Endothelial cell (in vitro differentiated cells): ENCODE results near the gene SECISBP2. TPM values are rescaled to one million over a fixed set of nuclear protein-coding genes. Genes with fewer than 3 reads are reported as not detected.

ENCODE experiments used
- DNase-seq: peaks from one replicate; pipeline ENCODE4 v3.0.0; 2021; ENCODE audit warnings: low spot score
- H3K27ac Mint-ChIP-seq: one replicate; pipeline ENCODE4 v1.8.0; 2021; ENCODE audit warnings: mixed read lengths, inconsistent platforms; ENCODE audit not compliant: unreplicated experiment
- H3K27me3 Mint-ChIP-seq: one replicate; pipeline ENCODE4 v1.8.0; 2021; ENCODE audit warnings: mild to moderate bottlenecking, moderate library complexity, mixed read lengths, inconsistent platforms; ENCODE audit not compliant: unreplicated experiment
- H3K36me3 Mint-ChIP-seq: one replicate; pipeline ENCODE4 v1.8.0; 2021; ENCODE audit warnings: mild to moderate bottlenecking, low read depth, mixed read lengths, inconsistent platforms; ENCODE audit not compliant: unreplicated experiment
- H3K4me1 Mint-ChIP-seq: one replicate; pipeline ENCODE4 v1.8.0; 2021; ENCODE audit warnings: mild to moderate bottlenecking, mixed read lengths, inconsistent platforms; ENCODE audit not compliant: unreplicated experiment
- H3K4me3 Mint-ChIP-seq: one replicate; pipeline ENCODE4 v1.8.0; 2021; ENCODE audit warnings: mild to moderate bottlenecking, mixed read lengths, inconsistent platforms; ENCODE audit not compliant: unreplicated experiment
- H3K9me3 Mint-ChIP-seq: one replicate; pipeline ENCODE4 v1.8.0; 2021; ENCODE audit warnings: mixed read lengths, inconsistent platforms; ENCODE audit not compliant: unreplicated experiment
- total RNA-seq: library from RNA; stranded (reverse); fragmentation: NEBNext Ultra II Directional; extraction: Animal tissue kit (Norgen Biotek cat#: 25700); gene quantifications from one replicate; pipeline ENCODE4 v1.2.1, GENCODE V29; 2021; ENCODE audit not compliant: unreplicated experiment
- TF ChIP-seq, protein P1 (sequence below): fragments of 200-600 bp; sonication (generic); IDR thresholded peaks from one replicate; pipeline ENCODE4 v1.5.0; 2021; ENCODE audit warnings: antibody characterized with exemption; ENCODE audit not compliant: unreplicated experiment

Gene SECISBP2
- total RNA-seq, 1 donor from 2014 or later, result 41.3 TPM

DNA sequence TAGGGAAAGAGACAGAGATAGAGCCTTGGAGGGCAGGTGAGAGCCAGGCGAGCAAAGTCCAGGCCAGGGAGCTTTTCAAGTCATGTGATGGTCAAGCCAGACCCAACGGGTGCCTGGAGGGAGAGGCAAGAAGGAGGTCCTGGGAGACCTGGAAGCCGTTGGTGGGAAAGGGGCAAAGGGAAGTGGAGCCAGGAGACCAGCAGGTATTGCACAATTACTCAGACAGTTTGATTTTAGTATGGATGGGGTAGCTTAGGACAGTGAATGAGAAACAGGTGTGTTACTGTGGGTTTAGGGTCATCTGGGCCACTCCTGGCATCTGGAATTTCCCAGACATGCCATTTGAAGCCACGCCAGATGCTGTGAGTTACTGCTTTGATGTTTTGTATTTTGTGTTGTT lies 5.1 kb downstream of the SECISBP2 start:
- DNase-seq, result no peak
- Mint-ChIP-seq H3K27me3 (peaks cover 2% of the 10 kb centered on the region), H3K36me3 (peaks cover 5% of the 10 kb centered on the region), H3K9me3 (no peaks in the 10 kb centered on the region), H3K4me3 (no peak overlapping the region), H3K27ac (no peak overlapping the region), H3K4me1 (peaks cover 12% of the 10 kb centered on the region)
- TF ChIP-seq, protein P1, sequence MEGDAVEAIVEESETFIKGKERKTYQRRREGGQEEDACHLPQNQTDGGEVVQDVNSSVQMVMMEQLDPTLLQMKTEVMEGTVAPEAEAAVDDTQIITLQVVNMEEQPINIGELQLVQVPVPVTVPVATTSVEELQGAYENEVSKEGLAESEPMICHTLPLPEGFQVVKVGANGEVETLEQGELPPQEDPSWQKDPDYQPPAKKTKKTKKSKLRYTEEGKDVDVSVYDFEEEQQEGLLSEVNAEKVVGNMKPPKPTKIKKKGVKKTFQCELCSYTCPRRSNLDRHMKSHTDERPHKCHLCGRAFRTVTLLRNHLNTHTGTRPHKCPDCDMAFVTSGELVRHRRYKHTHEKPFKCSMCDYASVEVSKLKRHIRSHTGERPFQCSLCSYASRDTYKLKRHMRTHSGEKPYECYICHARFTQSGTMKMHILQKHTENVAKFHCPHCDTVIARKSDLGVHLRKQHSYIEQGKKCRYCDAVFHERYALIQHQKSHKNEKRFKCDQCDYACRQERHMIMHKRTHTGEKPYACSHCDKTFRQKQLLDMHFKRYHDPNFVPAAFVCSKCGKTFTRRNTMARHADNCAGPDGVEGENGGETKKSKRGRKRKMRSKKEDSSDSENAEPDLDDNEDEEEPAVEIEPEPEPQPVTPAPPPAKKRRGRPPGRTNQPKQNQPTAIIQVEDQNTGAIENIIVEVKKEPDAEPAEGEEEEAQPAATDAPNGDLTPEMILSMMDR, result no peak

DNA sequence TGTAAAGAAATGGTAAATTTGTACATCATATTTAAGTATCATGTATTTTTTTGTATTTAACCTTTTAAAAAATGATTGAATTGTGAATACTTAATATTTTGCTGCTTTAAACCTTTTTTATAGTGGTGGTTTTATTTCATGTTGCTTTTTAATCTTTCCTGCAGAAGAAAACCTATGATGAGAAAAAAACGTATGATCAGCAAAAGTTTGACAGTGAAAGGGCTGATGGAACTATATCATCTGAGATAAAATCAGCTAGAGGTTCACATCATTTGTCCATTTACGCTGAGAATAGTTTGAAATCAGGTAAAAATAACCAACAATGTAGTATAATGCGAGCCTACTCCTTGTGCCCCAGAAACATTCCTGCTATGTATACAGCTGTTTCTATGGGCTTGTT lies 7.4 kb downstream of the SECISBP2 start:
- Mint-ChIP-seq H3K27me3 (no peaks in the 10 kb centered on the region), H3K27ac (no peak overlapping the region), H3K4me3 (no peak overlapping the region), H3K36me3 (peaks cover 6% of the 10 kb centered on the region), H3K9me3 (no peaks in the 10 kb centered on the region), H3K4me1 (peaks cover 6% of the 10 kb centered on the region)
- TF ChIP-seq, protein P1, result no peak
- DNase-seq, result no peak

DNA sequence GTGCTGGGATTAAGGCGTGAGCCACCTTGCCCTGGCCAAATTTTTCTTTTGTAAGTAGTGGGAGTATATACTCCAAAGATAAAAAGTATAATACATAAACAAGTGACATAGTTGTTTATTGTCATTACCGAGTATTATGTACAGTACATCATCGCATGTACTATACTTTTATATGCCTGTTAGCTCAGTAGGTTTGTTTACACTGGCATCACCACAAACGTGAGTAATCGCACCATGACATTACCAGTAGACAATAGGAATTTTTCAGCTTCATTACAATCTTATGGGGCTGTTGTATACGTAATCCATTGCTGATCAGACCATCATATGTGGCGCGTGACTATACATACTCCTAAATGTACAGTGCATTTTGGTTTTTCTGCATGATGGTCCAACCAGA lies 9.8 kb downstream of the SECISBP2 start:
- Mint-ChIP-seq H3K27me3 (no peaks in the 10 kb centered on the region), H3K4me1 (peaks cover 2% of the 10 kb centered on the region), H3K36me3 (peaks cover 6% of the 10 kb centered on the region), H3K27ac (no peak overlapping the region), H3K9me3 (no peaks in the 10 kb centered on the region), H3K4me3 (no peak overlapping the region)
- DNase-seq, result no peak
- TF ChIP-seq, protein P1, result no peak

DNA sequence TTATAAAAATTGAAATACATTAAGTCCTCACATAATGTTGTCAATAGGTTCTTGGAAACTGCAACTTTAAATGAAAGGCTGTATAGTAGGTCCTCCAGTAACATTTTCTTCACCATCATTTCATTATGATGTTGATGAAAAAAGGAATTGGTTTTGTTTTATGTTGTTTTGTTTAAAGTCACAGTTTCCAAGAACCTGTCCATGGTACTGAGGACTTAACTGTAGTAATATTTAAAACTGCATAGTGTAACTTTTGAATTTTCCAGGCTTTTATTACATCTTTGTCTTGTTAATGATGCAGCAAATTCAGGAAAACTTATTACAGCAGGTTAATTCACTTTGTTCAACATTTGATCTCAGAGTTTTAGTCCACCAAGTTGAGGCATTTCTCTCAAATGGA lies 11.6 kb downstream of the SECISBP2 start:
- H3K27me3 Mint-ChIP-seq, result no peaks in the 10 kb centered on the region
- peaks cover 21% of the 10 kb centered on the region for H3K36me3 Mint-ChIP-seq
- H3K4me3 Mint-ChIP-seq, result no peak overlapping the region
- no peak overlapping the region for H3K27ac Mint-ChIP-seq
- TF ChIP-seq, protein P1, result no peak
- H3K9me3 Mint-ChIP-seq, result no peaks in the 10 kb centered on the region
- no peaks in the 10 kb centered on the region for H3K4me1 Mint-ChIP-seq
- no peak for DNase-seq

DNA sequence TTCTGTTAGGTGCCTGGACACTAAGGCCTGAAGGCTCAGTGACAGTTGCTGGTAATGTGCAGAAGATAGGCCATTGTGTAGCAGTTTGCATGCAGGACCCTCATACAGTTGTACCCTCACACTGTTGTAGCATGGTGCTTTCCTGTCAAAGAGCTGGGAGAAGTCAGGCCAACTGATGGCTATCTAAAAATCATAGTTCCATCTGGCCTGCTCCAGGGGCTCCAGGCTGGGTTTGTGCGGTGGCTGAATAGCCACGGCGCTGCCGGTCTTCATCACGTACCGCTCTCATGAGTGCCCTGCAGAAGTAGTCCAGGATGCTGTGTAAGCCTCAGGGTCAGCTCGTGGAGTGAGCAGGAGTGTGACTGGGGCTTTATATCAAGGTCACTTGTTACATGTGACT lies 12.2 kb downstream of the SECISBP2 start:
- TF ChIP-seq, protein P1, result no peak
- H3K27ac Mint-ChIP-seq, result no peak overlapping the region
- no peaks in the 10 kb centered on the region for H3K9me3 Mint-ChIP-seq
- H3K4me1 Mint-ChIP-seq, result no peaks in the 10 kb centered on the region
- DNase-seq, result no peak
- H3K27me3 Mint-ChIP-seq, result no peaks in the 10 kb centered on the region
- peaks cover 21% of the 10 kb centered on the region for H3K36me3 Mint-ChIP-seq
- no peak overlapping the region for H3K4me3 Mint-ChIP-seq
